Transverse colon (tissue), 4 donors: Measurements from ENCODE around the gene ZNF107. TPM values are rescaled to one million over a fixed set of nuclear protein-coding genes. Genes with fewer than 3 reads are reported as not detected.

Experiments
- DNase-seq: peaks from one replicate; pipeline ENCODE4 v3.0.0-alpha.2; 2019
- H3K27ac ChIP-seq, 4 donors: fragments of 200-600 bp; sonication (generic); 2 replicates each; pipeline ENCODE4 v1.5.1; 2016 to 2018; ENCODE audit warnings: inconsistent platforms in 4 of 4
- H3K27me3 ChIP-seq: fragments of 200-600 bp; sonication (generic); 2 replicates; pipeline ENCODE4 v1.5.1; 2017; ENCODE audit warnings: inconsistent platforms
- H3K36me3 ChIP-seq, 4 donors: fragments of 200-600 bp; sonication (generic); 2 replicates each; pipeline ENCODE4 v1.5.1; 2017 to 2019; ENCODE audit warnings: inconsistent platforms in 4 of 4
- H3K4me1 ChIP-seq, 4 donors: fragments of 200-600 bp; sonication (generic); 2 replicates each; pipeline ENCODE4 v1.5.1; 2017 to 2020; ENCODE audit warnings: inconsistent platforms in 4 of 4
- H3K4me3 ChIP-seq, 4 donors: fragments of 200-600 bp; sonication (generic); 1 replicate in 1 of 4; 2 replicates in 3 of 4; pipeline versions ENCODE4 v1.5.1 to v1.6.1; 2017 to 2019; ENCODE audit warnings: inconsistent platforms in 4 of 4
- H3K9me3 ChIP-seq, 2 donors: fragments of 200-600 bp; sonication (generic); 2 replicates each; pipeline ENCODE4 v1.5.1; 2017 to 2019; ENCODE audit warnings: inconsistent platforms in 2 of 2
- CTCF ChIP-seq, 5 experiments: fragments of 200-600 bp in 3 of 5; fragments of 450-650 bp in 2 of 5; sonication (generic) in 3 of 5; IDR thresholded peaks; 1 replicate in 2 of 5; 2 replicates in 3 of 5; pipeline ENCODE4 v1.5.1; 2016 to 2017; ENCODE audit warnings: antibody characterized with exemption in 5 of 5, inconsistent platforms in 3 of 5, mild to moderate bottlenecking in 2 of 5, moderate library complexity in 1 of 5
- EP300 ChIP-seq: sonication (generic); formaldehyde crosslinking; IDR thresholded peaks from one replicate; pipeline ENCODE4 v1.6.1; 2017; ENCODE audit warnings: antibody characterized with exemption, low read depth
- POLR2A ChIP-seq: fragments of 450-650 bp; IDR thresholded peaks from one replicate; pipeline ENCODE4 v1.6.1; 2016; ENCODE audit warnings: antibody characterized with exemption, mild to moderate bottlenecking, moderate library complexity
- POLR2AphosphoS5 ChIP-seq, 3 donors: sonication (generic); formaldehyde crosslinking; IDR thresholded peaks; one replicate each; pipeline ENCODE4 v1.6.1; 2016; ENCODE audit warnings: antibody characterized with exemption in 3 of 3
- WGBS, 2 donors: methylation state at CpG; one replicate each; pipeline ENCODE4 v1.1.5; 2018; ENCODE audit warnings: low coverage in 1 of 2; 5-methylcytosine and 5-hydroxymethylcytosine counted together
- in situ Hi-C, 4 donors: fragments of 200-750 bp; cut with MboI; loops; one replicate each; pipeline versions ENCODE4 v1.15.0 to v1.15.1; 2017; ENCODE audit warnings: low sequenced_read_pairs in 3 of 4, low pct_ligation_motif_present in 1 of 4, low pct_unique_long_range_greater_than_20kb in 1 of 4
- intact Hi-C: fragments of 100-400 bp; cut with DNase I; formaldehyde crosslinking; loops from one replicate; pipeline ENCODE4 v1.15.1; 2023; ENCODE audit warnings: low total_unique reads
- total RNA-seq, 4 donors: library from RNA; depleted of rRNA; stranded (reverse); fragments of >200 nt; gene quantifications; one replicate each; pipeline ENCODE4 v1.1.0, GENCODE V29; 2016

The ZNF107 gene
- total RNA-seq, 4 donors from 2014 or later: 3.8 to 11.2 (median 8.4) TPM

- Histone ChIP-seq H3K4me1 (no peaks in the 10 kb centered on the region), H3K36me3 (no peaks in the 10 kb centered on the region), H3K9me3 (no peaks in the 10 kb centered on the region), H3K27ac (no peak overlapping the region), H3K4me3 (no peak overlapping the region), H3K27me3 (no peaks in the 10 kb centered on the region)
- no peak for DNase-seq
- 73 to 80% methylated on average over 1 to 3 of the region's 3 CpGs for WGBS, 2 donors
- no peak for TF ChIP-seq EP300
- in situ Hi-C loops: loop anchor here in 1 of 4 donors (10.0 kb wide), 1 partner anchor 444 kb away; no protein-coding TSS in a partner anchor
- intact Hi-C loops: no loop called here
Observed at GRCh38 chr7:64628721-64629120, 37.2 kb upstream of the ZNF107 start.

DNA sequence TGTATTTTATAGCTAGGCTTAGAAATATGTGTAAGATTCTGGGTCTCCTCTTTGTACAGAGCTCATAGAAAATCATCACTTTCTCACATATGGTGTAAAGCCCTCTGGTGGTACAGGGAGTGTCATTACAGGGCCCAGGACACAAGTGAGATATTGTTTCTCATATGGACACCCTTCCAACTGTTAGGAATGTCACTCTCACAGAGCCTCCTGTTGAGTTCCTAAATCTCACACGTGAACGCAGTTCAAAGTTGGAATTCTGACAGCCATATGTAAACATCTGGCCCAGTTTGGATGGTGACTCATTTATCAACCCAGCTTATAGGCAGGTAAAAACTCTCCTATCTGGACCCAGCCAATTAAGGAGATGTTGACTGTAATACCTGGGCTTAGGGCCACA, 35.4 kb upstream of the ZNF107 start:
- peak; percentile 15 to 39 (median 25) for TF ChIP-seq CTCF (IDR thresholded peaks at IDR 0.05)
- no peak for TF ChIP-seq POLR2A
- Histone ChIP-seq H3K9me3 (no peaks in the 10 kb centered on the region), H3K27ac (no peak overlapping the region), H3K27me3 (no peaks in the 10 kb centered on the region), H3K4me3 (no peak overlapping the region), H3K36me3 (no peaks in the 10 kb centered on the region), H3K4me1 (no peaks in the 10 kb centered on the region)
- in situ Hi-C loops (no loop called here), intact Hi-C loops (no loop called here)
- WGBS, 2 donors: 56% methylated on average over 2 of the region's 2 CpGs; no CpG with 5 or more reads in 1 of the 2 donors
- no peak for DNase-seq

- Histone ChIP-seq H3K4me3 (no peak overlapping the region), H3K9me3 (no peaks in the 10 kb centered on the region), H3K27me3 (no peaks in the 10 kb centered on the region), H3K36me3 (no peaks in the 10 kb centered on the region), H3K27ac (no peak overlapping the region), H3K4me1 (no peaks in the 10 kb centered on the region)
- 60 to 67% methylated on average over 1 of the region's 1 CpG for WGBS, 2 donors
- intact Hi-C loops (no loop called here), in situ Hi-C loops (no loop called here)
- DNase-seq: no peak
- TF ChIP-seq POLR2AphosphoS5 (IDR thresholded peaks at IDR 0.05) (no peak), POLR2A (no peak), EP300 (no peak), CTCF (IDR thresholded peaks at IDR 0.05) (no peak)
Observed at GRCh38 chr7:64632029-64632428, 33.9 kb upstream of the ZNF107 start.

DNA sequence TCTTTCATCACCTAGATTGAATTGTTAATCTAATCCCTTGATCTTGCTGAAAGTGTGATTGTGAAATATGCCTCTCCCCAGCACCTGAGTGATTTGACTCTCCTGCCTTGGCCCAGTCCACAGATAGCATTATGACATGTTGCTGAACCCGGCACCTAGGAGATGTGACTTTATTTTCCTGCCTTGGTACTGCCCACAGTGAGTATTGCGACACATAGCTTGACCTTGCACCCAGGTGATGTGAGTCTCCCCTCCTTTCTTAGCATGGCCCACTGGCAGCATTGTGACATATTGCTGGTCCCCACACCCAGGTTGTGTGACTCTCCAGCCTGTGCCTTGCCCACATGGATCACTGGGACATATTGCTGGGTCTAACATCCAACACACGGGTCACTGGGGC, 32.5 kb upstream of the ZNF107 start:
- intact Hi-C loops (no loop called here), in situ Hi-C loops (no loop called here)
- Histone ChIP-seq H3K27me3 (no peaks in the 10 kb centered on the region), H3K9me3 (no peaks in the 10 kb centered on the region), H3K4me3 (no peak overlapping the region), H3K36me3 (no peaks in the 10 kb centered on the region), H3K4me1 (no peaks in the 10 kb centered on the region), H3K27ac (no peak overlapping the region)
- TF ChIP-seq POLR2AphosphoS5 (IDR thresholded peaks at IDR 0.05): no peak
- TF ChIP-seq EP300: no peak
- no peak for TF ChIP-seq POLR2A
- TF ChIP-seq CTCF (IDR thresholded peaks at IDR 0.05): no peak
- no peak for DNase-seq
- 60 to 75% methylated on average over 2 to 3 of the region's 3 CpGs for WGBS, 2 donors

GRCh38 chr7:64634406-64635062, 31.4 kb upstream of the ZNF107 start:
- H3K9me3 ChIP-seq: no peaks in the 10 kb centered on the region
- no peaks in the 10 kb centered on the region for H3K27me3 ChIP-seq
- WGBS, 2 donors: 72 to 80% methylated on average over 2 of the region's 2 CpGs
- H3K4me1 ChIP-seq: no peaks in the 10 kb centered on the region
- in situ Hi-C loops: no loop called here
- H3K36me3 ChIP-seq: no peaks in the 10 kb centered on the region
- TF ChIP-seq EP300 (no peak), POLR2AphosphoS5 (IDR thresholded peaks at IDR 0.05) (no peak), CTCF (IDR thresholded peaks at IDR 0.05) (no peak), POLR2A (no peak)
- no peak overlapping the region for H3K4me3 ChIP-seq
- no peak overlapping the region for H3K27ac ChIP-seq
- intact Hi-C loops: no loop called here
- DNase-seq: no peak
